Nephron (organoid): ENCODE data around the gene HDAC7.

ENCODE experiments used
- H3K27ac Mint-ChIP-seq, 3 experiments: 2 replicates each; pipeline ENCODE4 v1.8.0; 2020; ENCODE audit warnings: mixed read lengths in 3 of 3, mild to moderate bottlenecking in 2 of 3, moderate library complexity in 1 of 3
- H3K27me3 Mint-ChIP-seq: 2 replicates; pipeline ENCODE4 v1.8.0; 2021; ENCODE audit warnings: low read depth, mild to moderate bottlenecking, moderate library complexity, mixed read lengths
- H3K36me3 Mint-ChIP-seq: 2 replicates; pipeline ENCODE4 v1.8.0; 2020; ENCODE audit warnings: low read depth, mixed read lengths
- H3K4me1 Mint-ChIP-seq: 2 replicates; pipeline ENCODE4 v1.8.0; 2020; ENCODE audit warnings: mixed read lengths
- H3K4me3 Mint-ChIP-seq, 3 experiments: 2 replicates each; pipeline ENCODE4 v1.8.0; 2020; ENCODE audit warnings: mild to moderate bottlenecking in 3 of 3, mixed read lengths in 3 of 3, moderate library complexity in 2 of 3
- H3K9me3 Mint-ChIP-seq: 2 replicates; pipeline ENCODE4 v1.8.0; 2020; ENCODE audit warnings: mixed read lengths
- TF ChIP-seq, protein P1 (sequence below), 3 experiments: fragments of 200-600 bp; sonication (generic); IDR thresholded peaks; one replicate each; pipeline ENCODE4 v1.5.0; 2021; ENCODE audit warnings: antibody characterized with exemption in 3 of 3; ENCODE audit not compliant: unreplicated experiment in 3 of 3

HDAC7 gene

DNA sequence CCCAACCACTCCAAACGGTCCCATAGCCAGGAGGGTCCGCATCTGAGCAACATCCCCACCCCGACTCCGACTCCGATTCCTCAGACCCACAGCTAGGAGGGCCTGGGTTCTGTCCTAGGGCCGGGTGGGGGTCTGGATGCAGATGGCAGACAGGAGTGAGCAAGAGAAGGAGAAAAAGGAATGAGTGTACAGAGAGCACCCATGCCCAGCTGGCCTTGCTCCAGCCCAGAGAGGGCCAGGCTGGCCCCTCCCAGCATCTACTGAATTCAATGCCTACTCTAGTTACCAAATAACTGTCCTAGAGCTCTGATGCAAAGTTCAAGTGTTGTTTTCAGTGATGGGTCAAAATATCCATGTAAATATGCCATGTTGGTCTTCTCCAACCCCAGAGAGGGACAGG, 44.3 kb upstream of the HDAC7 start:
- peaks cover 3% of the 10 kb centered on the region for H3K27me3 Mint-ChIP-seq

DNA sequence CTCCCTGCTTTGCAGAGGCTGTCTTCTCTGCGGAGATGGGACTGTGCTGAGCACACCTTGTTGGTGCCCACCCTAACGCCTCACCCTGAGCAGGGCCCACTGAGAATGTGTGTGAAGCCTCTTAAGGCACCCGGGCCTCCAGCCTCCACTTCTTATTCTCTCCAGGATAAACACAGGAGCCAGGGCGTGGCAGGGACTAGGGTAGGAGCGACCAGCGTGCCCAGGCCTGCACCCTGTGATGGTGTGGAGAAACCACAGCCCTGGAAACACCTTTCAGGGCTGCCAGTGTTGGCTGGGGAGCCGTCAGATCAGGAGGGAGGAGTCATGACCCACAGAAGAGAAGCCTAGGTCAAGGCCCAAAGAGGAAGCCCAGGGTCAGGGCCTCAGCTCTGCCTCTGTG, 43.8 kb upstream of the HDAC7 start:
- no peaks in the 10 kb centered on the region for H3K4me1 Mint-ChIP-seq
- peaks cover 3% of the 10 kb centered on the region for H3K27me3 Mint-ChIP-seq
- H3K27ac Mint-ChIP-seq, result no peak overlapping the region
- no peak overlapping the region for H3K4me3 Mint-ChIP-seq
- no peaks in the 10 kb centered on the region for H3K9me3 Mint-ChIP-seq
- TF ChIP-seq, protein P1, sequence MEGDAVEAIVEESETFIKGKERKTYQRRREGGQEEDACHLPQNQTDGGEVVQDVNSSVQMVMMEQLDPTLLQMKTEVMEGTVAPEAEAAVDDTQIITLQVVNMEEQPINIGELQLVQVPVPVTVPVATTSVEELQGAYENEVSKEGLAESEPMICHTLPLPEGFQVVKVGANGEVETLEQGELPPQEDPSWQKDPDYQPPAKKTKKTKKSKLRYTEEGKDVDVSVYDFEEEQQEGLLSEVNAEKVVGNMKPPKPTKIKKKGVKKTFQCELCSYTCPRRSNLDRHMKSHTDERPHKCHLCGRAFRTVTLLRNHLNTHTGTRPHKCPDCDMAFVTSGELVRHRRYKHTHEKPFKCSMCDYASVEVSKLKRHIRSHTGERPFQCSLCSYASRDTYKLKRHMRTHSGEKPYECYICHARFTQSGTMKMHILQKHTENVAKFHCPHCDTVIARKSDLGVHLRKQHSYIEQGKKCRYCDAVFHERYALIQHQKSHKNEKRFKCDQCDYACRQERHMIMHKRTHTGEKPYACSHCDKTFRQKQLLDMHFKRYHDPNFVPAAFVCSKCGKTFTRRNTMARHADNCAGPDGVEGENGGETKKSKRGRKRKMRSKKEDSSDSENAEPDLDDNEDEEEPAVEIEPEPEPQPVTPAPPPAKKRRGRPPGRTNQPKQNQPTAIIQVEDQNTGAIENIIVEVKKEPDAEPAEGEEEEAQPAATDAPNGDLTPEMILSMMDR (IDR thresholded peaks at IDR 0.05; ENCODE audit: unreplicated experiment in 3 of 3), result no peak
- no peaks in the 10 kb centered on the region for H3K36me3 Mint-ChIP-seq

More for the DNA sequence above, 44.3 kb upstream of the HDAC7 start:
- Mint-ChIP-seq H3K4me3 (no peak overlapping the region), H3K27ac (no peak overlapping the region), H3K4me1 (no peaks in the 10 kb centered on the region), H3K9me3 (no peaks in the 10 kb centered on the region), H3K36me3 (no peaks in the 10 kb centered on the region)
- TF ChIP-seq, protein P1 (IDR thresholded peaks at IDR 0.05; ENCODE audit: unreplicated experiment in 3 of 3), result no peak

DNA sequence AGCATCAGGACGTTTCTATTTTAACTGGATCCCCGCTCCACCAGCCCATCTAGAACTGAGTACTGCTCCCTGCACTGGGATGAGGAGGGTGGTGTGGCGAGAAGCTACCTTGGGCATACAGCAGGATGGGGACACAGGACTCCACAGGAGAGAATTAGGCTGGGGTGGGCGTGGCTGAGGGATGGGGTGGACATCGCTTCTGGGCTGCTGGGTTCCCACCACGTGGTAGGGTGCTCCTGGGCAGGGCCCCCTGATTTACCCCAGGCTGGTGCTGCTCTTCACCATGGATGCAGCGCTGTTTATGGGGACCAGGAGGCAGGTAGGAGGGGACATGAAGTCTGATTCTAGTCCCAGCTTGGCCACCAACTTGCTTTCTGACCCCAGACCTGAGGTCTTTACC, 43.2 kb upstream of the HDAC7 start:
- Mint-ChIP-seq H3K4me3 (no peak overlapping the region), H3K27ac (no peak overlapping the region), H3K36me3 (no peaks in the 10 kb centered on the region), H3K4me1 (no peaks in the 10 kb centered on the region), H3K9me3 (no peaks in the 10 kb centered on the region), H3K27me3 (peaks cover 3% of the 10 kb centered on the region)
- TF ChIP-seq, protein P1 (IDR thresholded peaks at IDR 0.05; ENCODE audit: unreplicated experiment in 3 of 3), result no peak

DNA sequence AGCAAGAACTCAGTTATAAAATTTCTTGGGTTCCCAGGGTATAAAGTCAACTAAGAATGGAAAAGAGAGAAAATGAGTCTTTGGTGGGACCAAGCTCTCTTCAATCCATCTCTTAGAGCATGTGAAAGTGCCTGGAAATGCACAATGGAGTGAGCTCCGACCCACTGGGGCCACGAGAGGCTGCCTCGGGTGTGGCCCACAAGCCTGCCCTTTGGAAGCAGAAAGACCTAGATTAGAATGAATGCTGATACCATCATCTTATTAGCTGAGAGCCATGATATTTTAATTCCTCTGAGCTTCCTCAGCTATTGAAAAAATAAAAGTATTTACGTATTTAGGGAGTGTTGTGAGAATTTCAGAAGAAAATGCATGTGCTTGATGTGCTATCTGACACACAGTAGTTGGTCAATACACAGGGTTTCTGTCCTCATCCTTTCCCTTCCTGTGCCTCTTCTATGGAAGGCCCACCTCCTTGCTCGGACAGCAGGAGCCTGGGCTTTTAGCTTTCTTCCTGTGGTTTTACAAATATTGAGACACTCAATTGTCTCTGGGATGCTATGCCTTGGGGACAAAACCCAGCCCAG, 42.6 kb upstream of the HDAC7 start:
- no peak overlapping the region for H3K27ac Mint-ChIP-seq
- no peaks in the 10 kb centered on the region for H3K9me3 Mint-ChIP-seq
- H3K4me1 Mint-ChIP-seq, result no peaks in the 10 kb centered on the region
- H3K4me3 Mint-ChIP-seq, result no peak overlapping the region
- H3K27me3 Mint-ChIP-seq, result peaks cover 3% of the 10 kb centered on the region
- TF ChIP-seq, protein P1 (IDR thresholded peaks at IDR 0.05; ENCODE audit: unreplicated experiment in 3 of 3), result no peak
- H3K36me3 Mint-ChIP-seq, result no peaks in the 10 kb centered on the region

DNA sequence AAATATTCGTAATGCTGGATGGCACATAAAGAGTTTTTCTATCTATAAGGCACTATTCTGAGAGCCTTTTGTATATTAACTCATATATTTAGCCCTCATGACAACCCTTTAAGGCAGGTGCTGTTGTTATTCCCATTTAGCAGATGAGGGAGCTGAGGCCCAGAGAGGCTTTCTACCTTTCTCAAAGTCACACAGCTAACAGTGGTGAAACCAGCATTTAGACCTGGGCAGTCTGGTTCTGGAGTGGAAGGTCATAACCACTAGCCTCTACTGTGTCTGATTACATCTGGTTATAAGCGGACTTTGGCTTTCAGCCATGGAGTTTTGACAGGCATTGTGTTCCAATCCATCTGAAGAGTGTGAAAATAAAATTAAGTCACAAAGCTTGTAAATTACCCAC, 41.2 kb upstream of the HDAC7 start:
- Mint-ChIP-seq H3K27ac (no peak overlapping the region), H3K27me3 (peaks cover 3% of the 10 kb centered on the region), H3K4me3 (no peak overlapping the region), H3K4me1 (no peaks in the 10 kb centered on the region), H3K36me3 (no peaks in the 10 kb centered on the region), H3K9me3 (no peaks in the 10 kb centered on the region)
- TF ChIP-seq, protein P1 (IDR thresholded peaks at IDR 0.05; ENCODE audit: unreplicated experiment in 3 of 3), result no peak

DNA sequence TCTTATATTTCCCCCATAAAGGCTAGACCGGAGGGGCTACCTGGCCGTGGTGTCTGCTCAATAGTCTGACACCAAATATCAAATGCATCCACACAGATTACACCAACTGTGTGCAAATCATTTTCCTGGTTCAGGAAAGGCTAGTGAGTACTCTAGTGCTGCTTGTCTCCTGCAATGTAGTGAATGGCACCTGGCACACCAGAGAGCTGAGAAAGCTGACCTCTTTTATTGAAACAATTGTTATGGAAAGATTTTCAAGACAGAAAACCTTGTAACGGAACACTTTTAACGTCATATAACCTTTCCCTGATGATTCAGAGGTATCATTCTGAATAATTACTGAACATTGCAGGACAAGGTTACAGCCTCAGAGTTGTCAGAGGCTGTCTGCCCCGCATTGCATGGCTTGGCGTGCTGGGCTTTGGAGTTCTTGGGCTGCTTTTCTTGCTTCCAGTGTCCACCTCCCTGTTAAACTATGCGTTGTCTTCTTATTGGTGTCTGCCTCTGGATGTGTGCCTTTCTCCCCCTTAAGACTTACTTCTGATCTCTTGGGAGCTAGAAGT, 40.7 kb upstream of the HDAC7 start:
- no peaks in the 10 kb centered on the region for H3K4me1 Mint-ChIP-seq
- H3K27ac Mint-ChIP-seq, result no peak overlapping the region

More for the DNA sequence above, 40.7 kb upstream of the HDAC7 start:
- no peaks in the 10 kb centered on the region for H3K9me3 Mint-ChIP-seq
- H3K27me3 Mint-ChIP-seq, result peaks cover 3% of the 10 kb centered on the region
- no peaks in the 10 kb centered on the region for H3K36me3 Mint-ChIP-seq
- no peak overlapping the region for H3K4me3 Mint-ChIP-seq
- TF ChIP-seq, protein P1 (IDR thresholded peaks at IDR 0.05; ENCODE audit: unreplicated experiment in 3 of 3), result no peak
